HepG2 (cell line): ENCODE measurements around the gene SOX9. TPM values are rescaled to one million over a fixed set of nuclear protein-coding genes. Genes with fewer than 3 reads are reported as not detected.

Source experiments
- DMAP1 ChIP-seq: IDR thresholded peaks from 2 replicates; pipeline ENCODE4 v1.6.1; 2016
- ELF3 ChIP-seq: IDR thresholded peaks from 2 replicates; pipeline ENCODE4 v1.6.1; 2016; ENCODE audit warnings: missing genetic modification reagents, missing compliant biosample characterization
- ERF ChIP-seq: IDR thresholded peaks from 2 replicates; pipeline ENCODE4 v1.6.1; 2018; ENCODE audit warnings: missing biosample characterization, missing genetic modification reagents
- ETV5 ChIP-seq: IDR thresholded peaks from 2 replicates; pipeline ENCODE4 v1.6.1; 2018; ENCODE audit warnings: missing biosample characterization, missing genetic modification reagents, inconsistent platforms, borderline replicate concordance
- FOXA1 ChIP-seq, 2 experiments: fragments of 450-650 bp in 1 of 2; sonication (generic) in 1 of 2; formaldehyde crosslinking in 1 of 2; IDR thresholded peaks; 2 replicates each; pipeline versions ENCODE4 v1.4.0 to v1.6.1; 2016 to 2020; ENCODE audit warnings: missing genetic modification reagents in 1 of 2
- FOXA3 ChIP-seq: IDR thresholded peaks from 2 replicates; pipeline ENCODE4 v1.6.1; 2016; ENCODE audit warnings: missing genetic modification reagents, missing compliant biosample characterization
- FOXP1 ChIP-seq, 2 experiments: fragments of 450-650 bp in 1 of 2; IDR thresholded peaks; 2 replicates each; pipeline ENCODE4 v1.6.1; 2017 to 2018; ENCODE audit warnings: antibody characterized with exemption in 1 of 2
- HDAC1 ChIP-seq: sonication (generic); formaldehyde crosslinking; IDR thresholded peaks from 2 replicates; pipeline ENCODE4 v1.5.1; 2020; ENCODE audit warnings: mild to moderate bottlenecking, missing genetic modification reagents
- HDAC2 ChIP-seq: sonication (generic); formaldehyde crosslinking; IDR thresholded peaks from 2 replicates; pipeline ENCODE4 v1.4.0; 2020; ENCODE audit warnings: missing genetic modification reagents
- HOXD1 ChIP-seq: sonication (generic); formaldehyde crosslinking; IDR thresholded peaks from 2 replicates; pipeline ENCODE4 v1.5.0; 2020; ENCODE audit warnings: missing genetic modification reagents
- IRF2 ChIP-seq: IDR thresholded peaks from 2 replicates; pipeline ENCODE4 v1.6.1; 2018; ENCODE audit warnings: missing genetic modification reagents, missing compliant biosample characterization
- JUNB ChIP-seq: sonication (generic); formaldehyde crosslinking; IDR thresholded peaks from 2 replicates; pipeline ENCODE4 v1.8.0; 2022; ENCODE audit warnings: missing genetic modification reagents, mild to moderate bottlenecking, borderline replicate concordance
- KLF12 ChIP-seq: sonication (generic); formaldehyde crosslinking; IDR thresholded peaks from 2 replicates; pipeline ENCODE4 v1.4.0; 2020; ENCODE audit warnings: missing genetic modification reagents, borderline replicate concordance
- SKI ChIP-seq: fragments of 450-650 bp; IDR thresholded peaks from one replicate; pipeline ENCODE4 v1.6.1; 2018; ENCODE audit warnings: mild to moderate bottlenecking; ENCODE audit not compliant: partially characterized antibody
- SMARCC2 ChIP-seq: fragments of 450-650 bp; IDR thresholded peaks from 2 replicates; pipeline ENCODE4 v1.6.1; 2017; ENCODE audit warnings: antibody characterized with exemption, mild to moderate bottlenecking
- SSRP1 ChIP-seq: IDR thresholded peaks from 2 replicates; pipeline ENCODE4 v1.6.1; 2016; ENCODE audit warnings: control low read depth
- TMF1 ChIP-seq: sonication (generic); formaldehyde crosslinking; IDR thresholded peaks from 2 replicates; pipeline ENCODE4 v1.8.1; 2022; ENCODE audit warnings: low read depth, missing genetic modification reagents
- ZFX ChIP-seq: sonication (generic); formaldehyde crosslinking; IDR thresholded peaks from 2 replicates; pipeline ENCODE4 v1.4.0; 2020; ENCODE audit warnings: mild to moderate bottlenecking, low read depth, missing genetic modification reagents, moderate library complexity
- ZNF251 ChIP-seq: sonication (generic); formaldehyde crosslinking; IDR thresholded peaks from 2 replicates; pipeline ENCODE4 v1.9.0; 2021; ENCODE audit warnings: mild to moderate bottlenecking, missing genetic modification reagents
- ZNF331 ChIP-seq: sonication (generic); formaldehyde crosslinking; IDR thresholded peaks from 2 replicates; pipeline ENCODE4 v1.4.0; 2020; ENCODE audit warnings: missing genetic modification reagents
- ZNF879 ChIP-seq: sonication (generic); formaldehyde crosslinking; IDR thresholded peaks from 2 replicates; pipeline ENCODE4 v1.8.1; 2023; ENCODE audit warnings: missing genetic modification reagents
- polyA plus RNA-seq, 8 experiments: library from polyadenylated mRNA; depleted of rRNA in 3 of 8; stranded (reverse) in 7 of 8; unstranded in 1 of 8; fragments of >200 nt; fragmentation: Illumina TruSeq in 4 of 8; extraction: Trizol in 4 of 8; gene quantifications; 2 replicates each; pipeline versions ENCODE4 v1.2.1 to v1.2.3, GENCODE V29; 2011 to 2016; ENCODE audit warnings: low read depth in 4 of 8, missing spikeins in 1 of 8, mixed read lengths in 1 of 8; ENCODE audit not compliant: insufficient read depth in 1 of 8
- total RNA-seq, 5 experiments: library from RNA; depleted of rRNA; stranded (reverse); fragments of >200 nt; fragmentation: Illumina TruSeq; extraction: Trizol; gene quantifications; 2 replicates each; pipeline ENCODE4 v1.2.3, GENCODE V29; 2016; ENCODE audit warnings: low read depth in 1 of 5
- TF ChIP-seq, protein P1 (sequence below): sonication (generic); formaldehyde crosslinking; IDR thresholded peaks from 2 replicates; pipeline ENCODE4 v1.4.0; 2020; ENCODE audit warnings: missing genetic modification reagents; ENCODE audit errors: not compliant biosample characterization
- TF ChIP-seq, protein P2 (sequence below): sonication (generic); formaldehyde crosslinking; IDR thresholded peaks from 2 replicates; pipeline ENCODE4 v1.5.0; 2020; ENCODE audit warnings: mild to moderate bottlenecking, missing genetic modification reagents, borderline replicate concordance

Gene SOX9
- total and polyA plus RNA-seq, 2 of the 13 experiments (the other 11 are each of a cell fraction or from before 2014, with no cell fraction given): 16.1 to 27.6 TPM

DNA sequence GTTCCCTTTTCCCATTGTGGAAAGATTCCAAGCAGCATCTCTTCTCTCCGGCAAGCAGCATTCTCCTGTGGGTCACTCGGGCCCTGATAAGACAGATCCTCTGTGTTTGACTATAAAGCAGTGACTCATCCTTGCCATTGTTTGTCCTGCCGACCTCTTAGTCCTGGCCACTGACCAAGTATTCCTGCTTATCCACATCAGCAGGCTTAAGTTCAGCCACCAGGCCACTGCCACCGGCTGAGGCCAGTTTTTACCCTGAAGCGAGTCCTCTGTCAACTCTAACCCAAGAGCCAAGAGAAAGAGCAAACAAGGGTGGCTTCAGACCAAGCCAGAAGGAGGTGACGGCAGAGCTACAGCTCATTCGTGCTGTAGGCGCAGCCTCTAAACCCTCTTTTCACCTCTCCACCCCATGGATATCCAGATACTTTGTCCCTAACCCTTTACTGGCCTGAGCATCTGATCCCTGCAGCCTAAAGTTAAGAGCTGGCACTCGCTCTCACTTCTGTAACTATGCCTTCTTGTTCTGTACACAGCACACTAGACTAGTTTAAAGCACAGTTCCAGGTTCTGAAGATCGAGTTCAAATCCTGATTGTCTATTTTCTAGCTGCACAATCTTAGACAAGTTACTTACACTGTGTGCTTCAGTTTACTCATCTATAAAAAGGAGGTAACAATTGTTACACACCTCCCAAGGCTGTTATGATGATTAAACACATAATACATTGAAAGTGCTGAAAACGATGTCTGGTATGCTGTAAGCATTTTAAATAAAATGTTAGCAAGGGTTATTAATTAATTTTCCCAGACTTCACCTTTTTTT, 31.0 kb downstream of the SOX9 start (continued):
- TF ChIP-seq, protein P1, sequence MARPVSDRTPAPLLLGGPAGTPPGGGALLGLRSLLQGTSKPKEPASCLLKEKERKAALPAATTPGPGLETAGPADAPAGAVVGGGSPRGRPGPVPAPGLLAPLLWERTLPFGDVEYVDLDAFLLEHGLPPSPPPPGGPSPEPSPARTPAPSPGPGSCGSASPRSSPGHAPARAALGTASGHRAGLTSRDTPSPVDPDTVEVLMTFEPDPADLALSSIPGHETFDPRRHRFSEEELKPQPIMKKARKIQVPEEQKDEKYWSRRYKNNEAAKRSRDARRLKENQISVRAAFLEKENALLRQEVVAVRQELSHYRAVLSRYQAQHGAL (CRISPR knock-in tag): no peak
- TF ChIP-seq DMAP1 (CRISPR knock-in tag) (peak; percentile 55; the same call in 1 of the 2 replicates), HOXD1 (peak; percentile 56; the same call in 1 of the 2 replicates), JUNB (peak; percentile 92), ELF3 (CRISPR knock-in tag) (peak; percentile 75), HDAC2 (CRISPR knock-in tag) (peak; percentile 83; the same call in 1 of the 2 replicates), ERF (CRISPR knock-in tag) (peak; percentile 69; the same call in 1 of the 2 replicates), FOXA1 (IDR thresholded peaks at IDR 0.05) (no peak), FOXA1 (CRISPR knock-in tag; IDR thresholded peaks at IDR 0.05) (peak; percentile 64), IRF2 (CRISPR knock-in tag) (peak; percentile 68), ZNF251 (CRISPR knock-in tag) (no peak), ZNF879 (CRISPR knock-in tag) (no peak), TMF1 (CRISPR knock-in tag) (no peak), SSRP1 (CRISPR knock-in tag) (no peak), ZFX (CRISPR knock-in tag) (peak; percentile 56; the same call in 1 of the 2 replicates), ETV5 (peak; percentile 32; the same call in 1 of the 2 replicates), KLF12 (CRISPR knock-in tag) (no peak), FOXP1 (IDR thresholded peaks at IDR 0.05) (no peak), FOXP1 (CRISPR knock-in tag; IDR thresholded peaks at IDR 0.05) (peak; percentile 51), ZNF331 (CRISPR knock-in tag) (peak; percentile 73), FOXA3 (CRISPR knock-in tag) (peak; percentile 81), HDAC1 (CRISPR knock-in tag) (peak; percentile 72), SKI (peak; percentile 65), SMARCC2 (peak; percentile 7; the same call in 1 of the 2 replicates)
- TF ChIP-seq, protein P2, sequence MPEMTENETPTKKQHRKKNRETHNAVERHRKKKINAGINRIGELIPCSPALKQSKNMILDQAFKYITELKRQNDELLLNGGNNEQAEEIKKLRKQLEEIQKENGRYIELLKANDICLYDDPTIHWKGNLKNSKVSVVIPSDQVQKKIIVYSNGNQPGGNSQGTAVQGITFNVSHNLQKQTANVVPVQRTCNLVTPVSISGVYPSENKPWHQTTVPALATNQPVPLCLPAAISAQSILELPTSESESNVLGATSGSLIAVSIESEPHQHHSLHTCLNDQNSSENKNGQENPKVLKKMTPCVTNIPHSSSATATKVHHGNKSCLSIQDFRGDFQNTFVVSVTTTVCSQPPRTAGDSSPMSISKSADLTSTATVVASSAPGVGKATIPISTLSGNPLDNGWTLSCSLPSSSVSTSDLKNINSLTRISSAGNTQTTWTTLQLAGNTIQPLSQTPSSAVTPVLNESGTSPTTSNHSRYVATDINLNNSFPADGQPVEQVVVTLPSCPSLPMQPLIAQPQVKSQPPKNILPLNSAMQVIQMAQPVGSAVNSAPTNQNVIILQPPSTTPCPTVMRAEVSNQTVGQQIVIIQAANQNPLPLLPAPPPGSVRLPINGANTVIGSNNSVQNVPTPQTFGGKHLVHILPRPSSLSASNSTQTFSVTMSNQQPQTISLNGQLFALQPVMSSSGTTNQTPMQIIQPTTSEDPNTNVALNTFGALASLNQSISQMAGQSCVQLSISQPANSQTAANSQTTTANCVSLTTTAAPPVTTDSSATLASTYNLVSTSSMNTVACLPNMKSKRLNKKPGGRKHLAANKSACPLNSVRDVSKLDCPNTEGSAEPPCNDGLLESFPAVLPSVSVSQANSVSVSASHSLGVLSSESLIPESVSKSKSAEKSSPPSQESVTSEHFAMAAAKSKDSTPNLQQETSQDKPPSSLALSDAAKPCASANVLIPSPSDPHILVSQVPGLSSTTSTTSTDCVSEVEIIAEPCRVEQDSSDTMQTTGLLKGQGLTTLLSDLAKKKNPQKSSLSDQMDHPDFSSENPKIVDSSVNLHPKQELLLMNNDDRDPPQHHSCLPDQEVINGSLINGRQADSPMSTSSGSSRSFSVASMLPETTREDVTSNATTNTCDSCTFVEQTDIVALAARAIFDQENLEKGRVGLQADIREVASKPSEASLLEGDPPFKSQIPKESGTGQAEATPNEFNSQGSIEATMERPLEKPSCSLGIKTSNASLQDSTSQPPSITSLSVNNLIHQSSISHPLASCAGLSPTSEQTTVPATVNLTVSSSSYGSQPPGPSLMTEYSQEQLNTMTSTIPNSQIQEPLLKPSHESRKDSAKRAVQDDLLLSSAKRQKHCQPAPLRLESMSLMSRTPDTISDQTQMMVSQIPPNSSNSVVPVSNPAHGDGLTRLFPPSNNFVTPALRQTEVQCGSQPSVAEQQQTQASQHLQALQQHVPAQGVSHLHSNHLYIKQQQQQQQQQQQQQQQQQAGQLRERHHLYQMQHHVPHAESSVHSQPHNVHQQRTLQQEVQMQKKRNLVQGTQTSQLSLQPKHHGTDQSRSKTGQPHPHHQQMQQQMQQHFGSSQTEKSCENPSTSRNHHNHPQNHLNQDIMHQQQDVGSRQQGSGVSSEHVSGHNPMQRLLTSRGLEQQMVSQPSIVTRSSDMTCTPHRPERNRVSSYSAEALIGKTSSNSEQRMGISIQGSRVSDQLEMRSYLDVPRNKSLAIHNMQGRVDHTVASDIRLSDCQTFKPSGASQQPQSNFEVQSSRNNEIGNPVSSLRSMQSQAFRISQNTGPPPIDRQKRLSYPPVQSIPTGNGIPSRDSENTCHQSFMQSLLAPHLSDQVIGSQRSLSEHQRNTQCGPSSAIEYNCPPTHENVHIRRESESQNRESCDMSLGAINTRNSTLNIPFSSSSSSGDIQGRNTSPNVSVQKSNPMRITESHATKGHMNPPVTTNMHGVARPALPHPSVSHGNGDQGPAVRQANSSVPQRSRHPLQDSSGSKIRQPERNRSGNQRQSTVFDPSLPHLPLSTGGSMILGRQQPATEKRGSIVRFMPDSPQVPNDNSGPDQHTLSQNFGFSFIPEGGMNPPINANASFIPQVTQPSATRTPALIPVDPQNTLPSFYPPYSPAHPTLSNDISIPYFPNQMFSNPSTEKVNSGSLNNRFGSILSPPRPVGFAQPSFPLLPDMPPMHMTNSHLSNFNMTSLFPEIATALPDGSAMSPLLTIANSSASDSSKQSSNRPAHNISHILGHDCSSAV (CRISPR knock-in tag): no peak
